Adrenal gland (tissue), 12 donors: ENCODE data around the gene RAB6A. TPM values are rescaled to one million over a fixed set of nuclear protein-coding genes. Genes with fewer than 3 reads are reported as not detected.

Experiments
- DNase-seq, 7 donors: peaks; one replicate each; pipeline ENCODE4 v3.0.0-alpha.2; 2019 to 2020
- H3K27ac ChIP-seq, 5 donors: fragments of 200-600 bp; sonication (generic) in 4 of 5; 1 replicate in 3 of 5; 2 replicates in 2 of 5; pipeline versions ENCODE4 v1.5.1 to v1.8.0; 2016 to 2020; ENCODE audit warnings: mild to moderate bottlenecking in 1 of 5
- H3K27me3 ChIP-seq: fragments of 200-600 bp; 2 replicates; pipeline ENCODE4 v1.8.0; 2021
- H3K36me3 ChIP-seq, 2 donors: fragments of 200-600 bp; replicated peaks in 1 of 2; 1 replicate in 1 of 2; 2 replicates in 1 of 2; pipeline versions ENCODE4 v1.5.1 to v1.8.0; 2018 to 2022
- H3K4me1 ChIP-seq, 2 donors: fragments of 200-600 bp; replicated peaks in 1 of 2; 1 replicate in 1 of 2; 2 replicates in 1 of 2; pipeline versions ENCODE4 v1.5.1 to v1.8.0; 2018 to 2021
- H3K4me3 ChIP-seq, 4 donors: fragments of 200-600 bp; sonication (generic) in 3 of 4; one replicate each; pipeline ENCODE4 v1.5.1; 2016 to 2018
- H3K9me3 ChIP-seq, 3 donors: fragments of 200-600 bp; sonication (generic) in 1 of 3; replicated peaks in 1 of 3; 1 replicate in 2 of 3; 2 replicates in 1 of 3; pipeline versions ENCODE4 v1.5.1 to v1.8.0; 2016 to 2021
- CTCF ChIP-seq, 6 experiments: fragments of 450-650 bp in 4 of 6; fragments of 200-600 bp in 2 of 6; sonication (generic) in 1 of 6; IDR thresholded peaks; 1 replicate in 5 of 6; 2 replicates in 1 of 6; pipeline versions ENCODE4 v1.5.1 to v1.8.0; 2016 to 2021; ENCODE audit warnings: antibody characterized with exemption in 6 of 6, mild to moderate bottlenecking in 2 of 6, moderate library complexity in 1 of 6
- POLR2A ChIP-seq, 2 donors: fragments of 450-650 bp; IDR thresholded peaks; one replicate each; pipeline ENCODE4 v1.6.1; 2017; ENCODE audit warnings: antibody characterized with exemption in 2 of 2, mild to moderate bottlenecking in 2 of 2, moderate library complexity in 1 of 2
- WGBS, 4 donors: extraction: QIAGEN DNeasy Blood & Tissue Kit in 2 of 4; methylation state at CpG; one replicate each; pipeline versions ENCODE4 v1.1.5 to v1.1.7; 2013 to 2017; 5-methylcytosine and 5-hydroxymethylcytosine counted together
- intact Hi-C, 2 donors: fragments of 100-400 bp; cut with DNase I; formaldehyde crosslinking; loops; one replicate each; pipeline versions ENCODE4 v1.14.1 to v1.15.0; 2022 to 2023
- polyA plus RNA-seq, 3 donors: library from polyadenylated mRNA; stranded (reverse); fragments of 200-250 nt in 2 of 3; fragments of 350-450 nt in 1 of 3; fragmentation: Illumina TruSeq in 1 of 3; extraction: RNeasy Lipid Tissue Mini Kit (QIAGEN cat#74804) in 1 of 3; gene quantifications; one replicate each; pipeline ENCODE4 v1.2.3, GENCODE V29; 2013 to 2014
- total RNA-seq, 9 donors: library from RNA; depleted of rRNA in 4 of 9; stranded (reverse); fragments of >200 nt in 4 of 9; fragments of 120-200 nt in 1 of 9; fragmentation: NEBNext Ultra II Directional in 1 of 9; extraction: Animal tissue kit (Norgen Biotek cat#: 25700) in 1 of 9; gene quantifications; one replicate each; pipeline versions ENCODE4 v1.1.0 to v1.2.4, GENCODE V29; 2013 to 2023
- donor health status: healthy with polysubstance abuse.
- donor health status: Bipolar disorder and iron deficiency.
- donor health status: DM: yes; HTN: yes; CAD: no.
- donor health status: DM: no; HTN: no; CAD: no.
- donor health status: DM: no; HTN: no; CAD: no.
- donor health status: DM: yes; HTN: yes; CAD: no.

Gene RAB6A
- total and polyA plus RNA-seq, 12 donors = 27.8 to 283 (median 131) TPM

- peaks cover 6% of the 10 kb centered on the region for H3K27me3 ChIP-seq
- intact Hi-C loops = loop anchor here in 1 of 2 donors (5.0 kb wide), 1 partner anchor 32 kb away; no protein-coding TSS in a partner anchor
- TF ChIP-seq POLR2A (IDR thresholded peaks at IDR 0.05) (no peak), CTCF (IDR thresholded peaks at IDR 0.05) (no peak)
- peaks cover 0 to 4% of the 10 kb centered on the region in 2 donors for H3K4me1 ChIP-seq
- no peak overlapping the region for H3K27ac ChIP-seq
- no peaks in the 10 kb centered on the region for H3K36me3 ChIP-seq
- no peak for DNase-seq
- 74 to 82% (median 78%) methylated on average over 6 to 7 of the region's 7 CpGs for WGBS, 4 donors
- no peaks in the 10 kb centered on the region for H3K9me3 ChIP-seq
- no peak overlapping the region for H3K4me3 ChIP-seq
Measured at GRCh38 chr11:73629907-73630306, 131.0 kb downstream of the RAB6A start.

DNA sequence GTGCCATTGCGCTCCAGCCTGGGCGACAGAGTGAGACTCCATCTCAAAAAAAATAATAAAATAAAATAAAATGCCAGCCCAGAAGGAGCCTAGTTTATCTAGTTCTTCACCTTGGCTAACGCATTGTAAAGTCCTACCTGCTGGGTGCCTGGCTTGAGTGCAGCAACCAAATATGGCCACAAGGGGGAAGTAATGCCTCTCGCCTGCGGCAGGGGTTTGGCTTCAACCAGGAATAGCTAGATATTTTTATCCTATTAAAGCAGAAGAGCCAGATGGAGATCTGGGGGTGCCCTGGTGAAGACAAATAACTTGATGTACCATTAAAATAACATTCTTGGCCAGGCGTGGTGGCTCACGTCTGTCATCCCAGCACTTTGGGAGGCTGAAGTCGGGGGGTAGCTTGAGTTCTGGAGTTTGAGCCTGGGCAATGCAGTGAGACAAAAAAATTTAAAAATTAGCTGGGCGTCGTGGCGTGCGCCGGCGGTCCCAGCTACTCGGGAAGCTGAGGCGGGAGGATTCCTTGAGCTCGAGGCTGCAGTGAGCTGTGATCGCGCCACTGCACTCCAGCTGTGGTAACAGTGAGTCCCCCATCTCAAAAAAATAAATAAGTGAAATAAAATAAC, 135.1 kb downstream of the RAB6A start:
- DNase-seq = peak; percentile 71 to 91 (median 75)
- Histone ChIP-seq H3K9me3 (no peaks in the 10 kb centered on the region), H3K36me3 (no peaks in the 10 kb centered on the region), H3K27ac (no peak overlapping the region), H3K4me3 (no peak overlapping the region), H3K27me3 (peaks cover 11% of the 10 kb centered on the region), H3K4me1 (peaks cover 0 to 4% of the 10 kb centered on the region in 2 donors)
- TF ChIP-seq CTCF (IDR thresholded peaks at IDR 0.05) = peak; percentile 69 to 94 (median 86)
- TF ChIP-seq POLR2A (IDR thresholded peaks at IDR 0.05) = no peak
- 17 to 25% (median 18%) methylated on average over 19 of the region's 19 CpGs for WGBS, 4 donors
- intact Hi-C loops = loop anchor here in 1 of 2 donors (5.0 kb wide), 1 partner anchor 36 kb away; no protein-coding TSS in a partner anchor

Other genes starting within 250 kb of the RAB6A start
- gene FAM168A, start 163.0 kb downstream of the RAB6A start, total RNA-seq = 10 to 100 TPM; 22.4 to 41.8 (median 35.7) TPM
- gene FAM168A, start 163.0 kb downstream of the RAB6A start, polyA plus RNA-seq = 10 to 100 TPM in 2 of 3 donors, 1 to 10 TPM in 1; 7.7 to 23.5 (median 14.2) TPM
- gene PLEKHB1, start 114.5 kb downstream of the RAB6A start, total RNA-seq = 1 to 10 TPM; 1.3 to 8.1 (median 2.1) TPM
- gene PLEKHB1, start 114.5 kb downstream of the RAB6A start, polyA plus RNA-seq = 10 to 100 TPM in 1 of 3 donors, 1 to 10 TPM in 2; 3.0 to 11.2 (median 3.5) TPM
- 10 to 100 TPM; 13.6 to 75.3 (median 30.1) TPM for gene MRPL48, start 26.8 kb upstream of the RAB6A start, total RNA-seq
- gene MRPL48, start 26.8 kb upstream of the RAB6A start, polyA plus RNA-seq = 10 to 100 TPM; 31.7 to 59.5 (median 32.3) TPM
- gene COA4, start 115.8 kb upstream of the RAB6A start, total RNA-seq = 100 to 1,000 TPM; 103 to 195 (median 135) TPM
- 100 to 1,000 TPM in 2 of 3 donors, 10 to 100 TPM in 1; 82.3 to 251 (median 114) TPM for gene COA4, start 115.8 kb upstream of the RAB6A start, polyA plus RNA-seq
- gene PAAF1, start 115.9 kb upstream of the RAB6A start, total RNA-seq = 10 to 100 TPM; 14.2 to 38.2 (median 29.1) TPM
- 10 to 100 TPM; 24.8 to 55.9 (median 25.1) TPM for gene PAAF1, start 115.9 kb upstream of the RAB6A start, polyA plus RNA-seq
- under 1 TPM in 5 of 9 donors, not detected in 4; 0.14 to 0.65 (median 0.57) TPM for gene DNAJB13, start 190.0 kb upstream of the RAB6A start, total RNA-seq
- under 1 TPM; 0.16 to 0.34 (median 0.27) TPM for gene DNAJB13, start 190.0 kb upstream of the RAB6A start, polyA plus RNA-seq
- gene UCP2, start 221.8 kb upstream of the RAB6A start, total RNA-seq = 100 to 1,000 TPM in 1 of 9 donors, 10 to 100 TPM in 8; 12.4 to 117 (median 37.6) TPM
- 10 to 100 TPM; 26.0 to 91.3 (median 44.2) TPM for gene UCP2, start 221.8 kb upstream of the RAB6A start, polyA plus RNA-seq
- 1 to 10 TPM in 5 of 9 donors, under 1 TPM in 4; 0.36 to 4.0 (median 1.3) TPM for gene UCP3, start 248.0 kb upstream of the RAB6A start, total RNA-seq
- 1 to 10 TPM in 2 of 3 donors, under 1 TPM in 1; 0.53 to 6.3 (median 4.7) TPM for gene UCP3, start 248.0 kb upstream of the RAB6A start, polyA plus RNA-seq